BLaER1 (cell line): ENCODE data around the gene TUT7.

ENCODE experiments used
- H3K27ac ChIP-seq: shearing (Covaris generic); formaldehyde crosslinking; 2 replicates; pipeline ENCODE4 v1.8.1; 2022
- H3K27me3 ChIP-seq: shearing (Covaris generic); formaldehyde crosslinking; 2 replicates; pipeline ENCODE4 v1.8.1; 2022
- H3K36me3 ChIP-seq: shearing (Covaris generic); formaldehyde crosslinking; 2 replicates; pipeline ENCODE4 v1.8.1; 2022
- H3K4me1 ChIP-seq: shearing (Covaris generic); formaldehyde crosslinking; 2 replicates; pipeline ENCODE4 v1.8.1; 2022
- H3K4me2 ChIP-seq: shearing (Covaris generic); formaldehyde crosslinking; 2 replicates; pipeline ENCODE4 v1.8.1; 2022
- H3K4me3 ChIP-seq: shearing (Covaris generic); formaldehyde crosslinking; 2 replicates; pipeline ENCODE4 v1.8.1; 2022
- H3K9ac ChIP-seq: shearing (Covaris generic); formaldehyde crosslinking; 2 replicates; pipeline ENCODE4 v1.8.1; 2022
- H3K9me3 ChIP-seq: shearing (Covaris generic); formaldehyde crosslinking; 2 replicates; pipeline ENCODE4 v1.8.1; 2022
- H4K20me1 ChIP-seq: shearing (Covaris generic); formaldehyde crosslinking; 2 replicates; pipeline ENCODE4 v1.8.1; 2022
- Cebpa-rat ChIP-seq: shearing (Covaris generic); IDR thresholded peaks from 2 replicates; pipeline ENCODE4 v1.8.1; 2022

The TUT7 gene

GRCh38 chr9:86361176-86361575, 7.0 kb upstream of the TUT7 start:
- Histone ChIP-seq H3K36me3 (no peaks in the 10 kb centered on the region), H3K27ac (no peak overlapping the region), H3K4me3 (no peak overlapping the region), H3K9me3 (peaks cover 5% of the 10 kb centered on the region), H4K20me1 (no peaks in the 10 kb centered on the region), H3K9ac (no peak overlapping the region), H3K27me3 (no peaks in the 10 kb centered on the region), H3K4me2 (no peak overlapping the region), H3K4me1 (no peaks in the 10 kb centered on the region; the same call in 1 of the 2 replicates)
- TF ChIP-seq Cebpa-rat = no peak

GRCh38 chr9:86359151-86359879, 5.1 kb upstream of the TUT7 start:
- Histone ChIP-seq H3K36me3 (no peaks in the 10 kb centered on the region), H3K4me1 (peaks cover 6% of the 10 kb centered on the region; the same call in 1 of the 2 replicates), H3K9ac (no peak overlapping the region), H3K9me3 (no peaks in the 10 kb centered on the region), H3K27ac (no peak overlapping the region), H4K20me1 (no peaks in the 10 kb centered on the region), H3K27me3 (peaks cover 9% of the 10 kb centered on the region; the same call in 1 of the 2 replicates), H3K4me3 (no peak overlapping the region), H3K4me2 (no peak overlapping the region)
- no peak for TF ChIP-seq Cebpa-rat

GRCh38 chr9:86356871-86357866, 3.0 kb upstream of the TUT7 start:
- Histone ChIP-seq H3K9ac (no peak overlapping the region), H4K20me1 (peaks cover 15% of the 10 kb centered on the region), H3K27ac (no peak overlapping the region), H3K4me1 (peaks cover 17% of the 10 kb centered on the region), H3K4me2 (no peak overlapping the region), H3K27me3 (peaks cover 9% of the 10 kb centered on the region; the same call in 1 of the 2 replicates), H3K36me3 (no peaks in the 10 kb centered on the region), H3K9me3 (no peaks in the 10 kb centered on the region), H3K4me3 (no peak overlapping the region)
- no peak for TF ChIP-seq Cebpa-rat

GRCh38 chr9:86355814-86356213, 1.6 kb upstream of the TUT7 start:
- Histone ChIP-seq H3K9ac (no peak overlapping the region), H3K4me2 (no peak overlapping the region)

GRCh38 chr9:86354818-86355309, 654 bp upstream of the TUT7 start:
- Histone ChIP-seq H3K9me3 (no peaks in the 10 kb centered on the region), H3K27me3 (peaks cover 9% of the 10 kb centered on the region; the same call in 1 of the 2 replicates), H3K36me3 (no peaks in the 10 kb centered on the region), H4K20me1 (peaks cover 38% of the 10 kb centered on the region), H3K27ac (peak overlapping the region; percentile 31; the same call in 1 of the 2 replicates), H3K4me2 (peak overlapping the region; percentile 94), H3K4me3 (peak overlapping the region; percentile 97), H3K9ac (peak overlapping the region; percentile 93), H3K4me1 (peaks cover 40% of the 10 kb centered on the region)
- TF ChIP-seq Cebpa-rat = no peak

More at GRCh38 chr9:86355814-86356213, 1.6 kb upstream of the TUT7 start:
- no peak for TF ChIP-seq Cebpa-rat
- Histone ChIP-seq H3K27me3 (peaks cover 9% of the 10 kb centered on the region; the same call in 1 of the 2 replicates), H3K36me3 (no peaks in the 10 kb centered on the region), H3K9me3 (no peaks in the 10 kb centered on the region), H3K4me3 (no peak overlapping the region), H3K27ac (no peak overlapping the region), H4K20me1 (peaks cover 29% of the 10 kb centered on the region), H3K4me1 (peaks cover 31% of the 10 kb centered on the region)

GRCh38 chr9:86353655-86354010, 577 bp downstream of the TUT7 start:
- H3K4me2 ChIP-seq = peak overlapping the region; percentile 94
- H4K20me1 ChIP-seq = peaks cover 51% of the 10 kb centered on the region
- peak overlapping the region; percentile 93 for H3K9ac ChIP-seq
- H3K36me3 ChIP-seq = 0 out of 2 replicates have a peak, but pooled peaks cover under 1% of the 10 kb centered on the region
- H3K4me3 ChIP-seq = peak overlapping the region; percentile 97
- TF ChIP-seq Cebpa-rat = no peak
- H3K27ac ChIP-seq = peak overlapping the region; percentile 91
- H3K4me1 ChIP-seq = peaks cover 44% of the 10 kb centered on the region
- no peaks in the 10 kb centered on the region for H3K9me3 ChIP-seq
- peaks cover 9% of the 10 kb centered on the region; the same call in 1 of the 2 replicates for H3K27me3 ChIP-seq

GRCh38 chr9:86352440-86353077, 1.7 kb downstream of the TUT7 start:
- TF ChIP-seq Cebpa-rat = no peak
- peaks cover 44% of the 10 kb centered on the region for H3K4me1 ChIP-seq
- H3K27ac ChIP-seq = 0 out of 2 replicates have a peak overlapping the region, but pooled peaks have one; percentile 18
- H3K27me3 ChIP-seq = peaks cover 9% of the 10 kb centered on the region; the same call in 1 of the 2 replicates
- peak overlapping the region; percentile 97 for H3K4me3 ChIP-seq
- no peaks in the 10 kb centered on the region for H3K9me3 ChIP-seq
- 0 out of 2 replicates have a peak, but pooled peaks cover 6% of the 10 kb centered on the region for H3K36me3 ChIP-seq
- peak overlapping the region; percentile 42; the same call in 1 of the 2 replicates for H3K9ac ChIP-seq
- H3K4me2 ChIP-seq = peak overlapping the region; percentile 94
- H4K20me1 ChIP-seq = peaks cover 61% of the 10 kb centered on the region

- peaks cover 9% of the 10 kb centered on the region; the same call in 1 of the 2 replicates for H3K27me3 ChIP-seq
- H3K9ac ChIP-seq = peak overlapping the region; percentile 63
- TF ChIP-seq Cebpa-rat = no peak
- no peaks in the 10 kb centered on the region for H3K9me3 ChIP-seq
- no peak overlapping the region; the same call in 1 of the 2 replicates for H3K27ac ChIP-seq
- peaks cover 68% of the 10 kb centered on the region for H4K20me1 ChIP-seq
- H3K4me2 ChIP-seq = peak overlapping the region; percentile 94
- 0 out of 2 replicates have a peak, but pooled peaks cover 6% of the 10 kb centered on the region for H3K36me3 ChIP-seq
- H3K4me3 ChIP-seq = peak overlapping the region; percentile 97
- peaks cover 44% of the 10 kb centered on the region for H3K4me1 ChIP-seq
These were observed 2.3 kb downstream of the TUT7 start for GRCh38 chr9:86351880-86352279.
